Measurements from ENCODE around the gene PYGO1.
A peak's percentile ranks its signal among the peaks of the same experiment; 100 is the strongest.
"Not testable (repeated sequence)": the region's sequence is repeated elsewhere in the genome, so short reads cannot be mapped to it uniquely, and the experiment has no call there.

The PYGO1 gene

GRCh38 chr15:55599439-55599838 lies 11.3 kb upstream of the PYGO1 start:
- no peak for DNase-seq
- Histone ChIP-seq H3K27ac (ENCODE audit: insufficient read depth in 1 of 2, low read depth in 1 of 2, low read length in 2 of 2, poor library complexity in 1 of 2, severe bottlenecking in 2 of 2) (no peak overlapping the region), H3K36me3 (ENCODE audit: control insufficient read depth in 4 of 4, insufficient read depth in 4 of 4, low read length in 3 of 4) (no peaks in the 10 kb centered on the region), H3K9me3 (ENCODE audit: control extremely low read depth in 1 of 5, control insufficient read depth in 4 of 5, insufficient read depth in 2 of 5, low read depth in 1 of 5, low read length in 4 of 5) (no peaks in the 10 kb centered on the region), H3K4me1 (ENCODE audit: control extremely low read depth in 1 of 4, control insufficient read depth in 4 of 4, insufficient read depth in 4 of 4, low read length in 3 of 4) (no peaks in the 10 kb centered on the region), H3K27me3 (replicated peaks in 2 of 5; ENCODE audit: control insufficient read depth in 4 of 5, insufficient read depth in 5 of 5, low read length in 4 of 5) (no peaks in the 10 kb centered on the region), H3K4me3 (ENCODE audit: control insufficient read depth in 1 of 7, extremely low read depth in 1 of 7, insufficient read depth in 4 of 7, low read depth in 2 of 7, low read length in 6 of 7) (no peak overlapping the region)
- 100% methylated on average over 1 of the region's 3 CpGs for WGBS (ENCODE audit: insufficient coverage)
- POLR2A ChIA-PET = no interaction called here
- CTCF ChIA-PET = no interaction called here

DNA sequence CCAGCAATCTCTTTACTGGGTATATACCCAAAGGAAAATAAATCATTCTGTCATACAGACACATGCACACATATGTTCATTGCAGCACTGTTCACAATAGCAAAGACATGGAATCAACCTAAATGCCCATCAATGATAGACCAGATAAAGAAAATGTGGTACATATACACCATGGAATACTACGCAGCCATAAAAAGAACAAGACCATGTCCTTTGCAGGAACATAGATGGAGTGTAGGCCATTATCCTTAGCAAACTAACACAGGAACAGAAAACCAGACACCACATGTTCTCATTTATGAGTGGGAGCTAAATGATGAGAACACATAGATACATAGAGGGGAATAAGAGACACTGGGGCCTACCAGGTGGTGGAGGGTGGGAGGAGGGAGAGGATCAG lies 4.9 kb upstream of the PYGO1 start:
- POLR2A ChIA-PET; H3K9me3 ChIP-seq (ENCODE audit: control extremely low read depth in 1 of 5, control insufficient read depth in 4 of 5, insufficient read depth in 2 of 5, low read depth in 1 of 5, low read length in 4 of 5); H3K4me1 ChIP-seq (ENCODE audit: control extremely low read depth in 1 of 4, control insufficient read depth in 4 of 4, insufficient read depth in 4 of 4, low read length in 3 of 4); H3K27ac ChIP-seq (ENCODE audit: insufficient read depth in 1 of 2, low read depth in 1 of 2, low read length in 2 of 2, poor library complexity in 1 of 2, severe bottlenecking in 2 of 2); H3K36me3 ChIP-seq (ENCODE audit: control insufficient read depth in 4 of 4, insufficient read depth in 4 of 4, low read length in 3 of 4); H3K4me3 ChIP-seq (ENCODE audit: control insufficient read depth in 1 of 7, extremely low read depth in 1 of 7, insufficient read depth in 4 of 7, low read depth in 2 of 7, low read length in 6 of 7); DNase-seq: not testable (repeated sequence)
- H3K27me3 ChIP-seq (replicated peaks in 2 of 5; ENCODE audit: control insufficient read depth in 4 of 5, insufficient read depth in 5 of 5, low read length in 4 of 5) = peaks cover 0 to 22% (median 11%) of the 10 kb centered on the region in 5 experiments
- WGBS (ENCODE audit: insufficient coverage) = no CpG with 5 or more reads among the region's 1 CpG
- CTCF ChIA-PET = interaction anchor here (0.7 kb wide), 1 partner anchor 103 kb away, joined by 3 read pairs; no protein-coding TSS in a partner anchor

GRCh38 chr15:55590788-55591187 lies 2.6 kb upstream of the PYGO1 start:
- POLR2A ChIA-PET = interaction anchor here (0.8 kb wide), 1 partner anchor 73 kb away, joined by 3 read pairs; no protein-coding TSS in a partner anchor
- H3K36me3 ChIP-seq (ENCODE audit: control insufficient read depth in 4 of 4, insufficient read depth in 4 of 4, low read length in 3 of 4) = no peaks in the 10 kb centered on the region
- H3K4me1 ChIP-seq (ENCODE audit: control extremely low read depth in 1 of 4, control insufficient read depth in 4 of 4, insufficient read depth in 4 of 4, low read length in 3 of 4) = peaks cover 0 to 10% (median 7%) of the 10 kb centered on the region in 4 experiments
- CTCF ChIA-PET = no interaction called here
- peak in 2 of 3 donors; percentile 31 to 45 for DNase-seq
- H3K4me3 ChIP-seq (ENCODE audit: control insufficient read depth in 1 of 7, extremely low read depth in 1 of 7, insufficient read depth in 4 of 7, low read depth in 2 of 7, low read length in 6 of 7) = no peak overlapping the region
- H3K9me3 ChIP-seq (ENCODE audit: control extremely low read depth in 1 of 5, control insufficient read depth in 4 of 5, insufficient read depth in 2 of 5, low read depth in 1 of 5, low read length in 4 of 5) = peaks cover 0 to 6% (median 0%) of the 10 kb centered on the region in 5 experiments
- peaks cover 12 to 42% (median 28%) of the 10 kb centered on the region in 5 experiments for H3K27me3 ChIP-seq (replicated peaks in 2 of 5; ENCODE audit: control insufficient read depth in 4 of 5, insufficient read depth in 5 of 5, low read length in 4 of 5)
- 82% methylated on average over 2 of the region's 3 CpGs for WGBS (ENCODE audit: insufficient coverage)
- no peak overlapping the region for H3K27ac ChIP-seq (ENCODE audit: insufficient read depth in 1 of 2, low read depth in 1 of 2, low read length in 2 of 2, poor library complexity in 1 of 2, severe bottlenecking in 2 of 2)

DNA sequence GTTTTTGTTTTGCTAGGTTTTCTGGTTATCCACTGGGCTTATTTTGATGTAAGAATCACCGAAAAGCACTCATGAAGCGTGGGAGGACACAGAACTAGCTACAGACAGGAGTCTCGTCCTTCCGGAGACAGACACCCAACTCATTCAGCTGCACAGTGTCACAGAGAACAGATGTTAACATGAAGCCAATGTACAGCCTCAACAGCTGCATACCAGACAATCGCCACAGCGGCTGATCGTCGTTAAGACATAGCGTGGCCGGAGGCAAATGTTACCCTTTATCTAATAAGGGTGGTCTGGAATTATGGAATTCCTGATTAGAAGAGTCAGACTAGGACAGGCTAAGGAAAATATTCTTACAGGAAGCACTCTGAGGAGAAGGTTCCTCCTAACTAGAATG lies 1.1 kb upstream of the PYGO1 start:
- ChIA-PET CTCF (no interaction called here), POLR2A (interaction anchor here (0.7 kb wide), 1 partner anchor 264 kb away, joined by 3 read pairs; no protein-coding TSS in a partner anchor)
- Histone ChIP-seq H3K9me3 (ENCODE audit: control extremely low read depth in 1 of 5, control insufficient read depth in 4 of 5, insufficient read depth in 2 of 5, low read depth in 1 of 5, low read length in 4 of 5) (peaks cover 0 to 6% (median 0%) of the 10 kb centered on the region in 5 experiments), H3K4me1 (ENCODE audit: control extremely low read depth in 1 of 4, control insufficient read depth in 4 of 4, insufficient read depth in 4 of 4, low read length in 3 of 4) (peaks cover 0 to 10% (median 7%) of the 10 kb centered on the region in 4 experiments), H3K36me3 (ENCODE audit: control insufficient read depth in 4 of 4, insufficient read depth in 4 of 4, low read length in 3 of 4) (no peaks in the 10 kb centered on the region), H3K4me3 (ENCODE audit: control insufficient read depth in 1 of 7, extremely low read depth in 1 of 7, insufficient read depth in 4 of 7, low read depth in 2 of 7, low read length in 6 of 7) (peak overlapping the region in 1 of 7 experiments; percentile 5), H3K27me3 (replicated peaks in 2 of 5; ENCODE audit: control insufficient read depth in 4 of 5, insufficient read depth in 5 of 5, low read length in 4 of 5) (peaks cover 12 to 57% (median 34%) of the 10 kb centered on the region in 5 experiments), H3K27ac (ENCODE audit: insufficient read depth in 1 of 2, low read depth in 1 of 2, low read length in 2 of 2, poor library complexity in 1 of 2, severe bottlenecking in 2 of 2) (no peak overlapping the region)
- WGBS (ENCODE audit: insufficient coverage) = 98% methylated on average over 5 of the region's 10 CpGs
- DNase-seq = peak in 1 of 3 donors; percentile 4

- H3K27me3 ChIP-seq (replicated peaks in 2 of 5; ENCODE audit: control insufficient read depth in 4 of 5, insufficient read depth in 5 of 5, low read length in 4 of 5) = peaks cover 12 to 63% (median 38%) of the 10 kb centered on the region in 5 experiments
- peak overlapping the region; percentile 33 to 75 (median 63) for H3K4me3 ChIP-seq (ENCODE audit: control insufficient read depth in 1 of 7, extremely low read depth in 1 of 7, insufficient read depth in 4 of 7, low read depth in 2 of 7, low read length in 6 of 7)
- 8% methylated on average over 17 of the region's 19 CpGs for WGBS (ENCODE audit: insufficient coverage)
- H3K36me3 ChIP-seq (ENCODE audit: control insufficient read depth in 4 of 4, insufficient read depth in 4 of 4, low read length in 3 of 4) = no peaks in the 10 kb centered on the region
- peaks cover 0 to 10% (median 7%) of the 10 kb centered on the region in 4 experiments for H3K4me1 ChIP-seq (ENCODE audit: control extremely low read depth in 1 of 4, control insufficient read depth in 4 of 4, insufficient read depth in 4 of 4, low read length in 3 of 4)
- POLR2A ChIA-PET = interaction anchor here (0.7 kb wide), 1 partner anchor 263 kb away, joined by 3 read pairs; no protein-coding TSS in a partner anchor
- CTCF ChIA-PET = no interaction called here
- peaks cover 0 to 6% (median 0%) of the 10 kb centered on the region in 5 experiments for H3K9me3 ChIP-seq (ENCODE audit: control extremely low read depth in 1 of 5, control insufficient read depth in 4 of 5, insufficient read depth in 2 of 5, low read depth in 1 of 5, low read length in 4 of 5)
- no peak for DNase-seq
- no peak overlapping the region for H3K27ac ChIP-seq (ENCODE audit: insufficient read depth in 1 of 2, low read depth in 1 of 2, low read length in 2 of 2, poor library complexity in 1 of 2, severe bottlenecking in 2 of 2)
These were observed 620 bp upstream of the PYGO1 start for GRCh38 chr15:55588815-55589115.

DNA sequence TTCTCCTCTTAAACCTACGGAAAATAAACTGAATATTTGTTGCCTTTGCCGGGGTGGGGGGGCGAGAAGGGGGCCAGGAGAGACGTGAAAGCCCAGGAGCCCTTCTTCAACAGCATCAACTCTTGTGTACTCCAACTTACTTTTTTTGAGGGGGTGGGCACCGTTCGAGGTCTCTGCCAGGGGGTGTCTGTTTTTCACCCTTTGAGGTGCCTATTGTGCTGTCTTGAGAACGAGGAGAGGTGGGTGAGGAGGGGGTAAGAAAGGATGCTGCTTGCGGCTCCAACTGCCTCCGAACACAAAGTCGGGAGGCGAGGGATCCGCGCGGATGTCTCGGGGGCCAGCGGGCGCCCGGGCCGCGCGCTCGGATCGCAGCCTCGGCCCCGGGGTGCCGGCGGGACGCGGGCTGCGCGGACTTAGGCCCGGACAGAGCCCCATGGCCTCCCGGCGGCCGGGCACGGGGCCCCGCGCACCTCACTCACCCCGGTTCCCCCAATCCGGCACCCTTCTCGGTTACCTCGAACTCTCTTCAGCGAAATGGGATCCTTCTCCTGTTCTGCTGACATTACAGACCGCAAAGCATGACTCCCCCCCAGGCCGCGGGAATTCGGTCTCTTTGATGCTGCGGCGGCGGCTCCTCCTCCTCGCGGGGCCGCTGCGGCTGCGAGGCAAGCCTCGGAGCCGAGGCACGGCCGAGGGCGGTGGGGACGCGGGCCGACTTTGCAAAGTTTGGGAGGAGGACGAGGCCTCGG lies 650 bp downstream of the PYGO1 start:
- no peaks in the 10 kb centered on the region for H3K36me3 ChIP-seq (ENCODE audit: control insufficient read depth in 4 of 4, insufficient read depth in 4 of 4, low read length in 3 of 4)
- CTCF ChIA-PET = no interaction called here
- POLR2A ChIA-PET = no interaction called here
- peaks cover 12 to 75% (median 45%) of the 10 kb centered on the region in 5 experiments for H3K27me3 ChIP-seq (replicated peaks in 2 of 5; ENCODE audit: control insufficient read depth in 4 of 5, insufficient read depth in 5 of 5, low read length in 4 of 5)
- 5% methylated on average over 60 of the region's 65 CpGs for WGBS (ENCODE audit: insufficient coverage)
- H3K9me3 ChIP-seq (ENCODE audit: control extremely low read depth in 1 of 5, control insufficient read depth in 4 of 5, insufficient read depth in 2 of 5, low read depth in 1 of 5, low read length in 4 of 5) = peaks cover 0 to 6% (median 0%) of the 10 kb centered on the region in 5 experiments
- H3K4me1 ChIP-seq (ENCODE audit: control extremely low read depth in 1 of 4, control insufficient read depth in 4 of 4, insufficient read depth in 4 of 4, low read length in 3 of 4) = peaks cover 0 to 10% (median 7%) of the 10 kb centered on the region in 4 experiments
- peak overlapping the region; percentile 6 to 69 (median 63) for H3K4me3 ChIP-seq (ENCODE audit: control insufficient read depth in 1 of 7, extremely low read depth in 1 of 7, insufficient read depth in 4 of 7, low read depth in 2 of 7, low read length in 6 of 7)
- no peak overlapping the region for H3K27ac ChIP-seq (ENCODE audit: insufficient read depth in 1 of 2, low read depth in 1 of 2, low read length in 2 of 2, poor library complexity in 1 of 2, severe bottlenecking in 2 of 2)
- peak; percentile 15 to 54 (median 47) for DNase-seq

DNA sequence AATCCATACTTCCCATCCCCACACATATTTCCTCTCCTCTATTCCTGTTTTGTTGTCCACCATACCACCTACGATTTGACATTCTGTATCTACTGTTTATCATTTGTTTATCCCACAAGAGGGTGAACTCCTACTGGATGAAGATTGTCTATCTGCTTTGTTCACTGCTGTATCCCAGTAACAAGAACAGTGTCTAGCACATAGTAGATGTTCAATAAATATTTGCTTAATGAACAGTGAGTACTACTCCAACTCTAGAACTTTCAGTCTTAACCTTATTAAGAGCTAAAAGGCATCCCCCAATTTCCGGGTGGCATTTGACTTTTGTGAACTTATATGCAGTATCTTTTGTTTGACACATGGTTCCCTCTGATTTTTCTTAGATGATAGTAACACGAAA lies 1.3 kb downstream of the PYGO1 start:
- POLR2A ChIA-PET = no interaction called here
- CTCF ChIA-PET = no interaction called here
- no peak overlapping the region for H3K27ac ChIP-seq (ENCODE audit: insufficient read depth in 1 of 2, low read depth in 1 of 2, low read length in 2 of 2, poor library complexity in 1 of 2, severe bottlenecking in 2 of 2)
- no peaks in the 10 kb centered on the region for H3K36me3 ChIP-seq (ENCODE audit: control insufficient read depth in 4 of 4, insufficient read depth in 4 of 4, low read length in 3 of 4)
- DNase-seq = peak in 1 of 3 donors; percentile 3
- WGBS (ENCODE audit: insufficient coverage) = 90% methylated on average over 1 of the region's 3 CpGs
- peaks cover 0 to 6% (median 0%) of the 10 kb centered on the region in 5 experiments for H3K9me3 ChIP-seq (ENCODE audit: control extremely low read depth in 1 of 5, control insufficient read depth in 4 of 5, insufficient read depth in 2 of 5, low read depth in 1 of 5, low read length in 4 of 5)
- peaks cover 0 to 10% (median 7%) of the 10 kb centered on the region in 4 experiments for H3K4me1 ChIP-seq (ENCODE audit: control extremely low read depth in 1 of 4, control insufficient read depth in 4 of 4, insufficient read depth in 4 of 4, low read length in 3 of 4)
- peaks cover 12 to 72% (median 47%) of the 10 kb centered on the region in 5 experiments for H3K27me3 ChIP-seq (replicated peaks in 2 of 5; ENCODE audit: control insufficient read depth in 4 of 5, insufficient read depth in 5 of 5, low read length in 4 of 5)
- no peak overlapping the region for H3K4me3 ChIP-seq (ENCODE audit: control insufficient read depth in 1 of 7, extremely low read depth in 1 of 7, insufficient read depth in 4 of 7, low read depth in 2 of 7, low read length in 6 of 7)
